AG04449 (cell line): ENCODE measurements around the gene HSPA12B.

Experiments
- CTCF ChIA-PET: fragments of 350-600 bp; formaldehyde crosslinking; extraction: SDS; loops from one replicate; lab custom pipeline; 2021; ENCODE audit warnings: antibody characterized with exemption; lab: Yijun Ruan, JAX
- POLR2A ChIA-PET: fragments of 400-600, 350-600 bp; formaldehyde crosslinking; extraction: SDS; loops from one replicate; lab custom pipeline; 2020; ENCODE audit warnings: antibody characterized with exemption, inconsistent platforms; lab: Yijun Ruan, JAX
- DNase-seq: peaks from one replicate; pipeline ENCODE4 v3.0.0-alpha.2; 2010; ENCODE audit warnings: low read depth, low spot score
- H3K4me3 ChIP-seq: 2 replicates; pipeline ENCODE4 v1.5.1; 2011; ENCODE audit warnings: low read depth, mild to moderate bottlenecking, control low read depth, low read length
- CTCF ChIP-seq: IDR thresholded peaks from one replicate; pipeline ENCODE4 v1.5.1; 2011; ENCODE audit warnings: mild to moderate bottlenecking, moderate library complexity, low read length, control low read depth, inconsistent platforms; ENCODE audit not compliant: insufficient read depth; ENCODE audit errors: missing control alignments

HSPA12B gene

GRCh38 chr20:3763671-3764601, 31.5 kb downstream of the HSPA12B start:
- DNase-seq = no peak
- ChIA-PET CTCF (interaction anchor here (3.1 to 6.8 kb wide), 2 partner anchors 8 to 53 kb away, joined by 10 to 89 read pairs; no protein-coding TSS in a partner anchor), POLR2A (no interaction called here)
- H3K4me3 ChIP-seq = no peak overlapping the region
- no peak for TF ChIP-seq CTCF

GRCh38 chr20:3764659-3765058, 32.2 kb downstream of the HSPA12B start:
- CTCF ChIA-PET = interaction anchor here (2.1 to 6.8 kb wide), 3 partner anchors 9 to 54 kb away, joined by 10 to 89 read pairs (median 13); no protein-coding TSS in a partner anchor
- POLR2A ChIA-PET = no interaction called here
- DNase-seq = no peak
- TF ChIP-seq CTCF = no peak
- H3K4me3 ChIP-seq = no peak overlapping the region

- no peak overlapping the region for H3K4me3 ChIP-seq
- TF ChIP-seq CTCF = no peak
- ChIA-PET CTCF (interaction anchor here (1.1 to 6.8 kb wide), 7 partner anchors 9 to 89 kb away, joined by 4 to 89 read pairs (median 18); partner anchors contain the start of gene AP5S1), POLR2A (interaction anchor here (0.6 kb wide), 1 partner anchor 169 kb away, joined by 3 read pairs; no protein-coding TSS in a partner anchor)
- no peak for DNase-seq
These were observed 32.8 kb downstream of the HSPA12B start for GRCh38 chr20:3765171-3765882.

- POLR2A ChIA-PET = interaction anchor here (0.6 kb wide), 1 partner anchor 168 kb away, joined by 3 read pairs; no protein-coding TSS in a partner anchor
These were observed 34.1 kb downstream of the HSPA12B start for GRCh38 chr20:3766422-3767109.

GRCh38 chr20:3767110-3767426, 34.6 kb downstream of the HSPA12B start:
- no peak for DNase-seq
- ChIA-PET POLR2A (interaction anchor here (0.9 to 2.4 kb wide), 4 partner anchors 11 to 80 kb away, joined by 4 to 28 read pairs (median 6); partner anchors contain the start of genes CENPB and SPEF1), CTCF (interaction anchor here (0.6 to 6.8 kb wide), 14 partner anchors 11 to 156 kb away, joined by 3 to 89 read pairs (median 14); partner anchors contain the start of genes ADAM33, AP5S1, CENPB and SPEF1)
- no peak for TF ChIP-seq CTCF
- peak overlapping the region; percentile 85 for H3K4me3 ChIP-seq

More at GRCh38 chr20:3766422-3767109, 34.1 kb downstream of the HSPA12B start:
- no peak for DNase-seq
- no peak for TF ChIP-seq CTCF
- CTCF ChIA-PET = interaction anchor here (0.6 to 6.8 kb wide), 12 partner anchors 11 to 318 kb away, joined by 3 to 89 read pairs (median 12); partner anchors contain the start of genes AP5S1 and SPEF1
- H3K4me3 ChIP-seq = peak overlapping the region; percentile 85
